Smooth muscle cell of the brain vasculature (primary cell): ENCODE results near the gene PCBP3.

ENCODE experiments used
- DNase-seq: peaks from one replicate; pipeline ENCODE4 v3.0.0-alpha.2; 2012; ENCODE audit warnings: low read depth, low spot score

The PCBP3 gene

DNA sequence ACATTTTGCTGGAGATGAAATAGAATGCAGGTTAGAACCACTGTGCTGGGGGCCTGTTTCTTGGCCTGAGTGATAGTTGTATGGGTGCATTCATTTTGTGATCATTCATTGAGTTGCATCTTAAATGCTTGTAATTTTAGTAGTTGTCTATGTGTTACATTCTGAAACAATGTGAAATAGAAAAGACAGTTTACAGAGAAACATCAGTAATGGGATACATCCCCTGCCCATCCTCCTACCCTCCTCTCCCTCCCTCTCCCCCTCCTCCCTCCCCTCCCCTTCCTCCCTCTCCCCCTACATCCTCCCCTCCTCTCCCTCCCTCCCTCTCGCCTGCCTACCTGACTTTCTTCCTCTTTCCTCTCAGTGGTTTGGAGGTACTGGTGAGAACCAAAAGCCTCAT lies 283.5 kb downstream of the PCBP3 start:
- DNase-seq: no peak

DNA sequence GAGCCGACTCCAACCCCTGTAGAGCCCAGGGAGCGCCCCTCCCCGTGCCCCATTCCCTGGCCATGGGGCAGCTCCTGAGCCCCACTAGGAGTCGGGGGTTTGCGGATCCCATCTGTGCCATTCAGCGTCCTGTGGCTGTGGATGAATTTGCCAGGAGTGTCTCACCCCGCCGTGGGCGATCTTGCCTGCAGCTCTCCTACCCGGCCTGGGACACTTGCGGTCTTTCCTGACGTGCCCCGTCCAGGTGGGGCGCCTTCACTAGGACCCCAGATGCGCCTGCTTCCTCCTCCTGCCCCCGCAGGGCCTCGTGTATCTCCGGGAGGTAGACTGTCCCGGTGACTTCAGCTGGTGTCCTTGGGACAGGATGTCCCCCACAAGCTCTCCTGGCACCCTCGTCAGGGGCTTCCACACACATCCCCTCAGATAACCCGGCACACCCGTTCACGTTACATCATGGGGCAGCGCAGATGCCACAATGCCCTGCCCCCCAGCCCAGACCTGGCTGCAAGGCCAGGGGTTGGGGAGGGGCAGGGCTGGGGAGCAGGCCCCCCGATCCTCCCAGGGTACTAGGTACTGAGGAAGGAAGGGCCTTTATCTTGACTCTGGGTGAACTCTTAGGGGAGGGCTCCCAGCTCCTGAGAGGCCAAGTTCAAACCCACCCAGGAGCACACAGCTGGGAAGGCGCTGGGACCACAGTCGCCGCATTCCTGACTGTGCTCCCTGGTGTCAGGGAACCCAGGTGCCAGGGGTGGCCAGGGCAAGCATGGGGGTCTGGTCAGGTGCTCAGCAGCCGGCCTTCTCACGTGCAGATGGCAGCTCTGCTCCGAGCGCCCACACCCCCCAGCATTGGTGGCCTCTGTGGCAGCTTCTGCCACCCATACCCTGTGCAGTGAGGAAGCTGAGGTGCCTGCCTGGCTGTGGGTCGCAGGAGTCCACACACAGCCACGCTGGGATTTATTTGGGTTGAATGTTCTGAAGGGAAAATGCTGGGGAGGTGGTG lies 284.6 kb downstream of the PCBP3 start:
- no peak for DNase-seq

DNA sequence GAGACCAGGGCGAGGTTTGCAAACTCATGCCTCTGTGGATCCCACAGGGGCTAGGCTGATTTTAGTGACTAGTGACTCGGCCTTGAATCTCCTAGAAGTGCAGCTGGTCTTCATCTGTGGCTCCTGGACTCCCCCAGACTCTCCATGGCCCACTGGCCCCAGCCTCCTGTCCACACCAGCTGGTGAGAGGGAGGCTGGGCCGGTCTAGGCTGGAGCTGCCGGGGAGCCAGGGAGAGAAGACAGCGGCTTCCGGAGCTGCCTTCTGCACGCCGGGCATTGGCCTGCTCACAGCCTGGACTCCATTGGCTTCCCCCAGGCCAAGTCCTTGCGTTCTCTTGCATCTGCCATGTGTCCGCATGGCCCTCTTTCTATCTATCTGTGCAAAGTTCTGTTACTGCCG lies 285.9 kb downstream of the PCBP3 start:
- no peak for DNase-seq

DNA sequence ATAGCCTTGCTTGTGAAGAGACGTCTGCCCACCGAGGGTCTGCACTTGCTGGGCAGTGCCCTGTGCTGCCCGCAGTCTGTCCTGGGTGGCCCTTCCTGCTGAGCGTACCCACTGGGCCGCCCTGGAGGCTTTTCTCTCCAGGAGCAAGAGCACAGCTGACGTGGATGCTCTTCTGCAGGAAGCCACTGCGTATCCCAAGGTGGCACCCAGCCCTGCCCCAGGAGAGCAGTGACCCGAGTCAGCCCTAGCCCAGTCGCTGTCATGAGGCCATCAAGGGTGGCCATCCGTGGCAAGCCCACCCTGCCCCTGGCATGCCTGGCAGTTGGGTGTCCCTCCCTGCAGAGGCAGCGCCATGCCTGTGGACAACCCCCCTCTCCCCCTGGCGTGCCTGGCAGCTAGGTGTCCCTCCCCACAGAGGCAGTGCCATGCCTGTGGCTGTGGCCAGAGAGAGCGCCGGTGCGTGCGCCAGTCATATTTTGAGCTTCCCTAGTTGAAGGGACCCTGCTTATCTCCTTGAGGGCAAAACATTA lies 286.8 kb downstream of the PCBP3 start:
- DNase-seq: no peak

DNA sequence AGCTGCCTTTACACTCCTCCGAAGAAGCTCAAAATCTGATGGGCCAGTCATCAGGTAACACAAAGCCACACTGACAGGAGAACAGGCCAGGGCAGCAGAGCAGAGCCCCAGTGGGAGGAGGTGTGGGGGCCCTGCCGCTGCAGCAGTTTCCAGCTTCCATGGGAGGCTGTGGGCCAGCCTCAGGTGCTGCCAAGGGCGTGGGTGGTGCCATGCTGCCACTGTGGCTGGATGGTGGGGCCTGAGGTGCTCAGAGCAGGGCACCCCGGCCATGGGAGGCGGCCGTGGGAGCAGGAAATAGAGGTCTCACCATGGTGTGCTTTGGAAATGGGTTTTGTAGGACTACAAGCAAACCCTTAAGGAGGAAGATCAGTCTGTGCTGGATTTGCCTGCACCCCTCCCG lies 287.3 kb downstream of the PCBP3 start:
- no peak for DNase-seq

DNA sequence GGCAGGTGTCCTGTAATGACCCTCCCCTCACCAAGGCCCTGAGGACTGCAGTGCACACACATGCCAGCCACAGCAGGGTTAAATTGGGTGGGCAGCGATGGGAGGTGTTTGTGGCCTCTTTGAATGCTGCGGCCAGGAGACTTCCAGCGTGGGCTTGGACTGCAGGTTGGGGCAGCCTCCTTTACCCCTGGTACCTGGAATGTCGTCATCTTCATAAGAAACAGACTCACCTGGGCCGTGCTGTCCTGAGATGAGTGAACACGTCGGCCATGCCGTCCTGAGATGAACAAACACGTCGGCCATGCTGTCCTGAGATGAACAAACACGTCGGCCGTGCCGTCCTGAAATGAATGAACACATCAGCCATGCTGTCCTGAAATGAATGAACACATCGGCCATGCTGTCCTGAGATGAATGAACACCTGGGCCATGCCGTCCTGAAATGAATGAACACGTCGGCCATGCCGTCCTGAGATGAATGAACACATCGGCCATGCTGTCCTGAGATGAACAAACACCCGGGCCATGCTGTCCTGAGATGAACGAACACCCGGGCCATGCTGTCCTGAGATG lies 288.0 kb downstream of the PCBP3 start:
- DNase-seq: no peak

DNA sequence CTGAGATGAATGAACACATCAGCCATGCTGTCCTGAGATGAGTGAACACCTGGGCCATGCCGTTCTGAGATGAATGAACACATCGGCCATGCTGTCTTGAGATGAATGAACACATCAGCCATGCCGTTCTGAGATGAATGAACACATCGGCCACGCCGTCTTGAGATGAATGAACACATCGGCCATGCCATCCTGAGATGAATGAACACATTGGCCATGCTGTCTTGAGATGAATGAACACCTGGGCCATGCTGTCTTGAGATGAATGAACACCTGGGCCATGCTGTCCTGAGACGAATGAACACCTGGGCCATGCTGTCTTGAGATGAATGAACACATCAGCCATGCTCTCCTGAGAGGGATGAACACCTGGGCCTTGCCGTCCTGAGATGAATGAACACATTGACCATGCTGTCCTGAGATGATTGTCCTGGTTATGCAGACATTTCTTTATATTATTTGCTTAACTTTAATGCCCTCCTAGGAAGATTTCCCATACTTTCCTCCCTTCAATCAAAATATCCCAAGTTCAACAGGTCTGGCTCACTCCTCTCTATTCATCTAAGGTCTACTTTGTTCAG lies 289.5 kb downstream of the PCBP3 start:
- DNase-seq: no peak

DNA sequence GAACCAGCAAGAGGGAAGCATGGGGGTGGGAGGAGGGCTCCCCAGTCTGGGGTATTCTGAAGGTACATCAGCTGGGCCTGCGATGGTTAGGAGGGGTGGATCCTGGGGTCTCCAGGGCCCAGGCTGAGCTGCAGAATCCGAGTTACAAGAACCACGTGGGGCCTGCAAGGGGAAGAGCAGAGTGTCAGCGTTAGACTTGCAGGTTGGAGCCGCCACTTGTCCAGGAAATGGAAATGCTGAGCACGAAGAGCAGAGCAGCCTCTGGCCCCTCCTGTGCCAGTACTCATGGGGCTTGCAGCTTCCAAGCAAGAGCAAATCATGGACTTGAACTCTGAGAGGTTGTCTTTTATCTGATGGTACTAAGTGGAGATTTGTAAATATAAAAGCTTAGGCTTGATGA lies 290.6 kb downstream of the PCBP3 start:
- DNase-seq: no peak

DNA sequence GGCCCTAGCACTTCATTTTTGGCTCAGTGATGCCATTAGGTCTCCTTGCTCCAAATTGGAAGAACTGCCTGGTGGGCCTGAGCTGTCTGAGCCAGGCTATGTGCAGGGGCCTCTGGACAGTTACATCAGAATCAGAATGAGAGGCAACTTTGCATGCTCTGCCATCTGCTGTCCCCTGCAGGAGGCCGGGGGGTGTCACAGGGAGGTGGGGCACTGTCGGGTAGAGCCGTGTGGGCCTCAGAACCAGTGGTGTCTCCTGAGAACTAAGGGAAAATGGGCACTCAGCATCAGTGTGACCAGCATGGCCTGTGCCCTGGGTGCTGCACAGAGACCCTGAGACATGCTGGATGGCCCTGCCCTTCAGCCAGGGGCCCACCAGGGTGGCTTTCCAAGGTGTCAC lies 291.0 kb downstream of the PCBP3 start:
- no peak for DNase-seq

DNA sequence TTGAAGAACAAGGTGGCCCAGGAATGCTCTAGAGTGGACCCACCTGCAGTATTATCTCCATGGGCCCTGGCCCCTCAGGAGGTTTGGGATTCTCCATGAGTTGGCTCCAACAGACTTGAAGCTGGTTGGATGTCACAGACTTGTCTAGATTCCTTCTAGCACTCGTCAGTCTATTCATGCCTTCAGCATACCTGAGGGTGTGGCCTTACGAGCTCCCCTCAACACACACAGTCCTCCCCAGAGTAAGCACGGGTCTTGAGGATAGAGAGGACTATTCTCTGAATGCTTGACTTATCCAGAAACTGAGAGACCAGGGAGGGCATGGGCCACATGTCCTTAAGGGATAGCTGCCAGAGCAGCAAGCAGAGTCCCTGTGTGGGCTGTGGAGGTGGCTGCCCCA lies 292.1 kb downstream of the PCBP3 start:
- DNase-seq: no peak

DNA sequence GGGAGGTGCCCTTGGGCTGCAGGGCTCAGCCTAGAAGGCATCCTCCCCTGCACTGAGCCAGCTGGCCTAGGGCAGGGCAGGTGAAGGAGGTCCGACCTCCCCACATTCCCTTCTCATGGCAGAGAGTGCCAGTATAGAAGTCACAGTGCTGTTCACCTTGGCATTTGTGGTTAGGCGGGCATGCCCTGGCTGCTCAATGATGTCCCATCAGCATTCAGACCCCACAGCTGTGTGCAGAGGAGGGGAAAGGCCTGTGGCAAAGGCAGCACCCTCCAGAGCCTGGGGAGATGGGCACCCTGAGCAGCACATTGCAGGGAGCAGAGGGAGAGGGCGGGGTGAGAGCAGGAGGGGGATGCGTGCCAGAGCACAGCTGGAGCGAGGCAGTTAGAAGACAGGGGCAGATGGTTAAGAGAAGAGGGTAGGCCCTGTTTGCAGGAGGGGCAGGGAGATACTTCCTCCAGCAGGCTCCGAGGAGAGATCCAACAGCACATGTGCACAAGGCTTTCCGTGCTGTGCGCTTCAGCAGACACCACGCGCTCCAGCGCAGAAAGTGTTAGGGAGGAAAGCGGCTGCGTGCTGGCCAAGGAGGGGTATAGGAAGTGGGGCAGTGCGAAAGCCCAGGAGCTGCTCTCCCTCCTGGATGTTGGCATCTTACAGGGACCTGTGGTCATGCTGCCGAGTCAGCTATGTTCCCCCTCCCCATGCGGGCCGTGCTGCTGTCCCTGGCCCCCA lies 294.4 kb downstream of the PCBP3 start:
- DNase-seq: no peak

DNA sequence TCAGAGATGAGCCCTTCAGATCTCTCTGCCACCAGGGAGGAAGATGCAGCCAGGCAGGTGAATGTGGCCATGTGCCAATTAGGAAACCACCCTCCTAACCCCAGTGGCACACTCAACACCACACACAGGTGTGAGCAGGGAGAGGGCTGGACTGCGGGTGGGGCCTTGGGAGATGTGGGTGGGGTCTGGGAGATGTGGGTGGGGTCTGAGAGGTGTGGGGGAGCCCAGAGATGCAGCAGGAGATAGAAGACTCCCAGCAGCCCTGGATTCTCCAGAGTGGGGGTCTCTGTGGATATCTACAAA lies 294.9 kb downstream of the PCBP3 start:
- no peak for DNase-seq

DNA sequence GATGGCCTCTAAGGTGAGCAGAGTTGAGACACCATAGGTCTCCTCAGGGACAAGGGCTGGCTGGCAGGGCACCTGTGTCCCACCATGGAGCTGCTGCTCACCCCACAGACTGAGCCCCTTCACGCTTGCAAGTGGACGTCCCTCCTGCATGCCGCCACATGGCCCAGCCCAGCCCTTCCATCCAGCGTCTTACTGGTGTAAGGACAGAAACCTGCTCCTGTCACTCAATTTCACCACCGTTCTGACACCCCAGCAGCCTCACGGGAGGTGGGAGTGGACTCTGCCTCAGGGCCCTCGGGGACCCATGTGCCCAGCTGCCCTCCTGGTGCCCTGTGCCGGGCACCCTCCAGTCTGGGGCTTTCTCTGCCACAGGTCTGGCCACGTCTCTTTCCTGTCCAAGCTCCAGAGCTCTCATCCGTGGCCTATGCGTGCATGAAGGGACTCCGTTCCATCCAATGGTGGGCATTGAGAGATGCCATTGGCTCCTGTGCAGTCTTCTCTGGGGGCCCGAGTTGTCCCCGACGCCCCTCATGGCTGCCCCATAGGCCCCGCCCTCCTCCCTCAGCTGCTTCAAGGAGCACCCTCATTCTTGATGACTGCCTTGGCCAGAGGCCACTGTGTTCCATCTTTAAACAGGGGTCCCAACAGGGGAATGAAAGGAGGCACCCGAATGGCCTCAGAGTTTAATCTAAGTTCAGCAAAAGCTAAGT lies 295.4 kb downstream of the PCBP3 start:
- no peak for DNase-seq

DNA sequence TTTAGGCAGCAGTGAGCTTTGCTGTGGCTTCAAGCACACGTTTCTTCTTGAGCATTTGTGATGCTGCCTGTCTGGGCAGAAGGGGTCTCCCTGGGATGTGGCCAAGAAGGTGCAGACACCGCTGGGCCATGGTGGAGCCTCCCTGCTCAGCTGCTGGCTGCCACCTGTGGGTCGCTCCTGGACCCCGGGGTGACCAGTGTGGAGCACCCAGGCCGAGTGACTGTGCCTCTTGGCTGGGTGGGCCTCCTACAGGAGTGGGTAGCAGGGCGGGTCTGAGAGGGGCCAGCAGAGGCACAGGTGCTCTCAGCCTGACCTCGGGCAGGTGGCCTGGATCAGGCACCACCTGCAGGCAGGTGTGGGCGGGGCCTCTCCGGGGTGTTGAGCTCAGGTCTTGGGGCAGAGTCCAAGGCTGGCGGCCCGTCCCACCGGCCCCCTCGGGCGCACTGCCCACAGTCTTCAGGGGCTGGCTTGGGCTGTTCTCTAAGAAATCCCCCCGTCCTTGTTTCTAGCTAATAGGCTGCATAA lies 296.1 kb downstream of the PCBP3 start:
- no peak for DNase-seq

DNA sequence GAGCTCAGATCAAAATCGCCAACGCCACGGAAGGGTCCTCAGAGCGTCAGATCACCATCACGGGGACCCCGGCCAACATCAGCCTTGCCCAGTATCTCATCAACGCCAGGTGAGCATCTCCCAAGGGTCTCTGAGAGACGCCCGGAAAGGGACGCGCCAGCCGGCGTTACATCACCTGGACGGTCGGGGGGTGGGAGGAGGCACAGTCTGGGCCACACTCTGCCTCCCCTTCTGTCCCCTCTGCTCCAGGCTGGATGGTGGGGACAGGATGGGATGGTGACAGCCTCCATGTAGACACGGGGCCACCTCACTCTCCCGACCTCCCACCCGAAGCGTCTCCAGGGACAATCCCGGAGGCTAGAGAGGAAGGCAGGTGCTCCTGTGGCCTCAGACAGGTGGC lies 296.6 kb downstream of the PCBP3 start:
- no peak for DNase-seq

DNA sequence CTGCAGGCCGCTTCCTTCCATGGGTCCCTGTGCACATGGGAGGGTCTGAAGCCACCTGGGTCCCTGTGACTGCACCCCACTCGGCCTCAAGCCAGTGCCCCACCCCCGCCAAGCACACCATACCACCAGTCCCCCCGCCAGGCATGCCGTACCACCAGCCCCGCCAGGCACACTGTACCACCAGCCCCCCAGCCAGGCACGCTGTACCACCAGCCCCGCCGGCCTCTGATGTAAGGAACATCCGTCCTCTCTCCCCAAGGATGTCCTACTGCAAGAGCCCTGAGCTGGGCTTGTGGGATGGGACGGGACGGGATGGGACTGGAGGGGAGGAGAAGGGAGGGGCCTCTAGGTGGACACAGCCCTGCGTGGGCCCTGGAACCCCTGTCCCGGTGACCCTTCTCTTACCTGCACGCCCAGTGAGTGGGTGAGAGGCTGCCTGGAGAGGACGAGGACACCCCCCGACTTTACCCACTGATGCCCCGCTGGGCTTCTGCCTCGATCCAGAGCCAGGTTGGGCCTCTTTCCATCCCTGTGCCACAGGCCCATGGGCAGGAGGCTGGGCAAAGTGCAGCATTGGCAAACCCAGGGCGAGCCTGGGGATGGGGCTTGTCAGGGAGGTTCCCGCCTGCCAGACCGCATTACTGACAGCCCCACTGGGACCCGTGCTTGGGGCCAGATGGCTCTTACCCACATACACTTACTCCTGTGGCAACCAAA lies 297.3 kb downstream of the PCBP3 start:
- no peak for DNase-seq

DNA sequence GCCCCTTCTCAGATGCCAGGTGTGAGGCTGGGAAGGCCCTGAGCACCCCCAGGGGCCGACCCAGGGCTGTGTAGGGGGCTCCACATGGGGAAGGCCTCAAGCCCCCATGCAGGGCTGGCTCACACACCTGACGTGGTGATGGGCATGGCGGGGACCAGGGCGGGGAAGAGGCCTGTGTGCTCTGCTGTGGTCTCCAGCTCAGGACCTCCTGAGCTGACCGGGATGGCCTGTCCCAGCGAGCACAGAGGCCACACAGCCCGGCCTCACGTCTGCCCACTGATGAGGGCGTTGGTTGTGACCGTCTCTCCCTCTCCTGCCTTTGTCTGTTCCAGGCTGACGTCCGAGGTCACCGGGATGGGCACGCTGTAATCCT lies 297.8 kb downstream of the PCBP3 start:
- no peak for DNase-seq

DNA sequence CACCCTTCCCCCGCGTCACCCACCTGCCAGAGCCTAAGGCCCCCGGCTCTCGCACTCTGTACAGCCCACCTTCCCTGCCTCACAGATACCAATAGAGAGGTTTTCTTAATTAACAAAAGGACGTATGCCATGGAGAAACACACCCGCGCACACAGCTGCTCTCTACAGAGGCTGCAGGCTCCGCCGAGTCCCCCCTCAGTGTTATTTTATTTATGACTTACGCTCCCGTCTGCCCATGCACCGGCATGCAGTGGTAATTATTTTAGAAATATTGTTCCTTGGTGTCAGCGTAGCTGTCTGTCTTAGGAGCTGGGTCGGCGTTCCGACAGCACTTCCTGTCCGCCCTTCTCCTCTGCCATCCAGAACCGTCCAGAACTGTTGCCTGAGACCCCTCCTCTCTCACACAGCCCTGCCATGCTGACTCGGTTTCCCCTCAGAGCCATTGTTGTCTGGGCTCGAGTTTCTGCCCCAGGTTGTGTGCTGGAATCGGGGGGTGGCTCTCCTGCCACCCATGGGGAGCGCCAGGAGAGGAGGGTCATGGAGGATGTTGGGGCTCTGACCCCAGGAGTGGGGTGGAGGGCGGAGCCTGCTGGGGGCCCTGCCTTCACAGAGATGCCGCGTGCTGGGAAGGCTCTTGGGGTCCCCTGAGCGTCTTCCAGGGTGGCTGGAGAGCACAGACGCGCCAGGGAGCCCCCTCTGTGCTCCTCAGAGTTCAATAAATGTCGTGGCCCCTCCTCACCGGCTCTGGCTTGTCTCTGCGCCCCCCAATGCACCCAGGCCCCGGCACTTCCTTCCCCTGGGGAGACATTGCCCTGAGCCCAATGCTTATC lies 298.4 kb downstream of the PCBP3 start:
- DNase-seq: no peak

DNA sequence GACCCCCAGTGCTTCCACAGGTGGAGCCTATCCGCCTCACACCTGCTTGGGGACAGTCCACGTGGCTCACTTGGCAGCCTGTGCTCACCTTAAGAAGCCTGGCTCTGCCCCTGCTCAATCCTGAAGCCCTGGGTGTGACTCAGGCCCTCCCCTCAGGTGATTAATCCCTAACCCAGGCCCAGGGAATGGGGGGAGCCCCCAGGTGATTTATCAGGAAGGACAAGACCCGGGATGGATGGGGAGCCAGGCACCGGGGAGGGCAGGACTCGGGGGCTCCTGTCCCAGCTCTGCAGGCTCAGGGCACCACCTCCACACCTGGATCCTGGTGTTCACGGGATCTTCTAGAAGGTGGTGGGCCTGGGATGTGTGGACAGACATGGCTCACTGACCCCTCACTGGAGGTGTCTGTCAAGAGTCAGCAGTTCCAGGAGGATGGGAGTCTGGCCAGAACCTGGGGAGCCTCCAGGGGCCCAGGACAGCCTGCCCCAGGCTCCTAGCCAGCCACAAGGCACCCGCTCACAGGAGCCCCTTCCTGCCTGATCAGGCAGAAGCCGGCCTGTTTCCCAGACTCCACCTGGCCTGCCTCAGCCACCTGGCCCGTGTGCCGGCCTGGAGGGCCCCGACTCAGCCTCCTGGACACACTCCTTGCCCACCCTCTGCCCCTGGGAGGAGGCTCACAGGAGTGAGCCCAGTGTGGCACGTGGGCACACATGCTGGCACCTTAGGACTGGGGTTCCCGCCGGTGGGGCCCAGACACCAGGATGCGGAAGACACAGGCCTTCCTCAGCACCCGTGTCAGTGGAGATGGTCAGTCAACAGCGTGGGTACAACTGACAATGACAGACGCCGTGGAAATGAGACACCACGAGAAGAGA lies 299.5 kb downstream of the PCBP3 start:
- DNase-seq: no peak
